Loucy (cell line): ENCODE measurements around the gene PPP4R3A.

Source experiments
- EZH2phosphoT487 ChIP-seq: fragments of 200-600 bp; IDR thresholded peaks from 2 replicates; pipeline ENCODE4 v1.6.1; 2018; ENCODE audit warnings: antibody characterized with exemption, mild to moderate bottlenecking, moderate library complexity, borderline replicate concordance
- TF ChIP-seq, protein P1 (sequence below): fragments of 200-600 bp; sonication (generic); conservative IDR thresholded peaks from 2 replicates; pipeline ENCODE4 v1.5.1; 2014; ENCODE audit warnings: mild to moderate bottlenecking, antibody characterized with exemption, low read length

DNA sequence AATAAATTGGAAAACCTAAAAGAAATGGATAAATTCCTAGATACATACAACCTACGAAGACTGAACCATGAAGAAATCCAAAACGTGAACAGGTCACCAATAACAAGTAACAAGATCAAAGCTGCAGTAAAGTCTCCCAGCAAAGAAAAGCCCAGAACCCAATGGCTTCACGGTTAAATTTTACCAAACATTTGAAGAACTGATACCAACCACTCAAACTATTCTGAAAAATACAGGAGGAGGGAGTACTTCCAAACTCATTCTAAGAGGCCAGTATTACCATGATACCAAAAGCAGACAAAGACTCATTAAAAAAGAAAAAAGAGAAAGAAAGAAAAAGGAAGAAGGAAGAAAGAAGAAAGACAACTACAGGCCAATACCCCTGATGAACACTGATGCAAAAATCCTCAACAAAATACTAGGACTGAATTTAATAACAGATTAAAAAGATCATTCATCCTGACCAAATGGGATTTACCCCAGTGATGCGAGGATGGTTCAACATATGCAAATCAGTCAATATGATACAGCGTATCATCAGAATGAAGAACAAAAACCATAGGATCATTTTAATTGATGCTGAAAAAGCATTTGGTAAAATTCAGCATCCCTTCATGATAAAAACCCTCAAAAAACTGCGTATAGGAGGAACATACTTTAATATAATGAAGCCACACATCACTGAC lies 65.6 kb downstream of the PPP4R3A start:
- TF ChIP-seq, protein P1, sequence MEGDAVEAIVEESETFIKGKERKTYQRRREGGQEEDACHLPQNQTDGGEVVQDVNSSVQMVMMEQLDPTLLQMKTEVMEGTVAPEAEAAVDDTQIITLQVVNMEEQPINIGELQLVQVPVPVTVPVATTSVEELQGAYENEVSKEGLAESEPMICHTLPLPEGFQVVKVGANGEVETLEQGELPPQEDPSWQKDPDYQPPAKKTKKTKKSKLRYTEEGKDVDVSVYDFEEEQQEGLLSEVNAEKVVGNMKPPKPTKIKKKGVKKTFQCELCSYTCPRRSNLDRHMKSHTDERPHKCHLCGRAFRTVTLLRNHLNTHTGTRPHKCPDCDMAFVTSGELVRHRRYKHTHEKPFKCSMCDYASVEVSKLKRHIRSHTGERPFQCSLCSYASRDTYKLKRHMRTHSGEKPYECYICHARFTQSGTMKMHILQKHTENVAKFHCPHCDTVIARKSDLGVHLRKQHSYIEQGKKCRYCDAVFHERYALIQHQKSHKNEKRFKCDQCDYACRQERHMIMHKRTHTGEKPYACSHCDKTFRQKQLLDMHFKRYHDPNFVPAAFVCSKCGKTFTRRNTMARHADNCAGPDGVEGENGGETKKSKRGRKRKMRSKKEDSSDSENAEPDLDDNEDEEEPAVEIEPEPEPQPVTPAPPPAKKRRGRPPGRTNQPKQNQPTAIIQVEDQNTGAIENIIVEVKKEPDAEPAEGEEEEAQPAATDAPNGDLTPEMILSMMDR = no peak
- TF ChIP-seq EZH2phosphoT487 = no peak
